K562 (cell line): Measurements from ENCODE around the gene GPHN. TPM values are rescaled to one million over a fixed set of nuclear protein-coding genes. Genes with fewer than 3 reads are reported as not detected.

ENCODE experiments used
- ATAC-seq: fragments of 200-7000 bp; cut with Tn5 transposase; 3 replicates; pipeline ENCODE4 v1.9.1; 2020; ENCODE audit warnings: moderate library complexity
- BruUV-seq: library from RNA; stranded (reverse); fragments of 400-500 nt; replicated peaks from 2 replicates; lab custom pipeline; 2021; lab: Mats Ljungman, UMichigan
- CTCF ChIA-PET: fragments of 300-600 bp; formaldehyde crosslinking; extraction: SDS; loops from one replicate; lab custom pipeline; 2021; ENCODE audit warnings: low intra/inter-chr PET ratio; lab: Yijun Ruan, JAX
- POLR2A ChIA-PET: fragments of 300-600, 350-650 bp; sonication (Branson Sonifier 250); formaldehyde crosslinking; extraction: SDS; loops from one replicate; lab custom pipeline; 2021; ENCODE audit warnings: antibody characterized with exemption, inconsistent platforms; lab: Yijun Ruan, JAX
- DNase-seq, 4 experiments: peaks; one replicate each; pipeline versions ENCODE4 v3.0.0 to v3.0.0-alpha.2; 2011 to 2018; ENCODE audit warnings: low spot score in 3 of 4, mixed read lengths in 3 of 4; ENCODE audit errors: extremely low read depth in 1 of 4
- FAIRE-seq: peaks from 2 replicates; lab custom pipeline; 2011; peaks lifted over from hg19 to GRCh38; lab: Jason Lieb, UNC
- H2AFZ ChIP-seq: 2 replicates; pipeline ENCODE4 v1.6.0; 2011; ENCODE audit warnings: low read depth, low read length, control low read depth, inconsistent platforms
- H3K27ac ChIP-seq: fragments of 200-600 bp; 3 replicates; pipeline ENCODE4 v1.8.0; 2011; ENCODE audit warnings: low read depth, mild to moderate bottlenecking, control low read depth, inconsistent platforms, low read length, moderate library complexity, mixed read lengths; ENCODE audit errors: extremely low read depth
- H3K27me3 ChIP-seq, 2 experiments: fragments of 300-600 bp in 1 of 2; 2 replicates in 1 of 2; 3 replicates in 1 of 2; pipeline versions ENCODE4 v1.6.0 to v1.8.0; 2011; ENCODE audit warnings: inconsistent platforms in 2 of 2, low read length in 2 of 2, mild to moderate bottlenecking in 1 of 2, mixed read lengths in 1 of 2, moderate library complexity in 1 of 2; ENCODE audit not compliant: control insufficient read depth in 2 of 2, insufficient read depth in 2 of 2
- H3K36me3 ChIP-seq: fragments of 300-600 bp; 3 replicates; pipeline ENCODE4 v1.8.0; 2011; ENCODE audit warnings: mild to moderate bottlenecking, low read length, inconsistent platforms; ENCODE audit not compliant: control insufficient read depth, insufficient read depth
- H3K4me1 ChIP-seq, 2 experiments: fragments of 200-600 bp in 1 of 2; replicated peaks in 1 of 2; 2 replicates in 1 of 2; 3 replicates in 1 of 2; pipeline versions ENCODE4 v1.5.1 to v1.8.0; 2011; ENCODE audit warnings: inconsistent platforms in 2 of 2, low read length in 2 of 2, mild to moderate bottlenecking in 1 of 2, mixed read lengths in 1 of 2, moderate library complexity in 1 of 2; ENCODE audit not compliant: control insufficient read depth in 2 of 2, insufficient read depth in 2 of 2
- H3K4me2 ChIP-seq: 2 replicates; pipeline ENCODE4 v1.6.1; 2011; ENCODE audit warnings: low read length, control low read depth, inconsistent platforms, mixed read lengths; ENCODE audit not compliant: insufficient read depth
- H3K4me3 ChIP-seq: fragments of 200-600 bp; sonication (generic), shearing (Covaris generic); 2 replicates; pipeline ENCODE4 v1.5.1; 2016; ENCODE audit warnings: control low read depth, inconsistent platforms
- H3K79me2 ChIP-seq: fragments of 200-600 bp; 3 replicates; pipeline ENCODE4 v1.8.0; 2011; ENCODE audit warnings: low read length, inconsistent platforms; ENCODE audit not compliant: control insufficient read depth, insufficient read depth
- H3K9ac ChIP-seq, 2 experiments: 2 replicates each; pipeline versions ENCODE4 v1.6.0 to v1.6.1; 2011; ENCODE audit warnings: low read depth in 2 of 2, low read length in 2 of 2, control low read depth in 1 of 2, inconsistent platforms in 1 of 2, mild to moderate bottlenecking in 1 of 2, mixed read lengths in 1 of 2; ENCODE audit not compliant: insufficient read depth in 1 of 2
- H3K9me1 ChIP-seq: one replicate; pipeline ENCODE4 v1.6.0; 2011; ENCODE audit warnings: inconsistent platforms, mild to moderate bottlenecking, low read length, moderate library complexity; ENCODE audit not compliant: control insufficient read depth, insufficient read depth
- H3K9me3 ChIP-seq: replicated peaks from 2 replicates; pipeline ENCODE4 v1.5.1; 2011; ENCODE audit warnings: low read depth, low read length, inconsistent platforms; ENCODE audit not compliant: control insufficient read depth, insufficient read depth
- H4K20me1 ChIP-seq: replicated peaks from 2 replicates; pipeline ENCODE4 v1.6.1; 2011; ENCODE audit warnings: low read length, inconsistent platforms, mixed read lengths; ENCODE audit not compliant: control insufficient read depth, insufficient read depth
- CGGBP1 ChIP-seq: fragments of 250-450 bp; sonication (Bioruptor Pico); IDR thresholded peaks from 2 replicates; pipeline ENCODE4 v1.9.0; 2021; ENCODE audit warnings: mild to moderate bottlenecking
- DIDO1 ChIP-seq: fragments of 450-650 bp; IDR thresholded peaks from 2 replicates; pipeline ENCODE4 v1.6.1; 2016; ENCODE audit warnings: low read depth, missing biosample characterization, missing genetic modification characterization
- E2F5 ChIP-seq: sonication (generic); formaldehyde crosslinking; IDR thresholded peaks from 2 replicates; pipeline ENCODE4 v1.8.0; 2022; ENCODE audit warnings: mild to moderate bottlenecking, missing genetic modification reagents
- EP400 ChIP-seq: fragments of 450-650 bp; IDR thresholded peaks from 2 replicates; pipeline ENCODE4 v1.6.1; 2017; ENCODE audit warnings: antibody characterized with exemption, mild to moderate bottlenecking, moderate library complexity
- FOSL1 ChIP-seq: fragments of 200-800 bp; sonication (Bioruptor generic); conservative IDR thresholded peaks from 2 replicates; pipeline ENCODE4 v1.6.1; 2016; ENCODE audit warnings: missing genetic modification characterization, missing compliant biosample characterization
- FOXJ2 ChIP-seq: fragments of 200-800 bp; sonication (Bioruptor generic); IDR thresholded peaks from 2 replicates; pipeline ENCODE4 v1.6.1; 2016; ENCODE audit warnings: missing genetic modification characterization, missing compliant biosample characterization
- RBM22 ChIP-seq: fragments of 200-400 bp; formaldehyde crosslinking; IDR thresholded peaks from 2 replicates; pipeline ENCODE4 v1.6.1; 2018; ENCODE audit warnings: low read length, low read depth; ENCODE audit not compliant: poor library complexity, severe bottlenecking
- RFX7 ChIP-seq: fragments of 250-450 bp; sonication (Bioruptor Pico); IDR thresholded peaks from 2 replicates; pipeline ENCODE4 v1.5.1; 2021; ENCODE audit warnings: mild to moderate bottlenecking
- SOX6 ChIP-seq: fragments of 450-650 bp; IDR thresholded peaks from 2 replicates; pipeline ENCODE4 v1.6.1; 2014; ENCODE audit warnings: mild to moderate bottlenecking
- ZNF444 ChIP-seq: fragments of 250-450 bp; sonication (Bioruptor Pico); IDR thresholded peaks from 2 replicates; pipeline ENCODE4 v1.4.0; 2020; ENCODE audit warnings: mild to moderate bottlenecking, moderate library complexity
- ZNF57 ChIP-seq: fragments of 450-650 bp; formaldehyde crosslinking; IDR thresholded peaks from 2 replicates; pipeline ENCODE4 v1.4.0; 2020; ENCODE audit warnings: mild to moderate bottlenecking, moderate library complexity
- in situ Hi-C: fragments of 300-500 bp; cut with MboI; formaldehyde crosslinking; loops from 4 replicates; pipeline ENCODE4 v1.15.0; 2018; ENCODE audit warnings: inconsistent platforms, mixed read lengths
- intact Hi-C: fragments of 100-400 bp; cut with micrococcal nuclease; formaldehyde crosslinking; loops from 2 replicates; pipeline ENCODE4 v1.14.2; 2022
- polyA plus RNA-seq, 8 experiments: library from polyadenylated mRNA; depleted of rRNA in 4 of 8; stranded (reverse) in 5 of 8; unstranded in 3 of 8; fragments of >200 nt; fragmentation: Nextera tagmentation in 2 of 8; fragmentation: Illumina TruSeq in 1 of 8; extraction: Ambion mirVana in 2 of 8; extraction: Trizol in 1 of 8; gene quantifications; 2 replicates each; pipeline versions ENCODE4 v1.2.1 to v1.2.3, GENCODE V29; 2011 to 2014; ENCODE audit warnings: inconsistent platforms in 1 of 8, missing spikeins in 1 of 8
- total RNA-seq, 7 experiments: library from RNA; depleted of rRNA in 6 of 7; stranded (reverse); fragments of >200 nt in 6 of 7; fragmentation: Illumina TruSeq in 2 of 7; extraction: Trizol in 2 of 7; gene quantifications; 2 replicates each; pipeline versions ENCODE4 v1.2.1 to v1.2.3, GENCODE V29; 2011 to 2021; ENCODE audit warnings: low replicate concordance in 1 of 7

The GPHN gene
- total and polyA plus RNA-seq, 9 of the 15 experiments (the other 6 are each of a cell fraction or from before 2014, with no cell fraction given): 5.9 to 16.0 (median 11.4) TPM

GRCh38 chr14:66735853-66736252, 227.9 kb downstream of the GPHN start:
- intact Hi-C loops: no loop called here
- no peaks in the 10 kb centered on the region for H3K36me3 ChIP-seq
- no peaks in the 10 kb centered on the region for H3K4me1 ChIP-seq
- H3K27me3 ChIP-seq: no peaks in the 10 kb centered on the region
- no peak for DNase-seq
- H4K20me1 ChIP-seq: no peaks in the 10 kb centered on the region
- BruUV-seq: no TSS peak
- no peaks in the 10 kb centered on the region; the same call in 1 of the 2 replicates for H3K9me3 ChIP-seq
- FAIRE-seq: no peak
- ChIA-PET CTCF (no interaction called here), POLR2A (no interaction called here)
- H3K79me2 ChIP-seq: no peaks in the 10 kb centered on the region
- no peak overlapping the region for H3K4me2 ChIP-seq
- no peak overlapping the region for H3K9ac ChIP-seq
- in situ Hi-C loops: no loop called here
- ATAC-seq: no peak
- H3K9me1 ChIP-seq: no peaks in the 10 kb centered on the region
- no peak overlapping the region for H3K27ac ChIP-seq
- TF ChIP-seq FOXJ2 (no peak), RBM22 (no peak), CGGBP1 (CRISPR knock-in tag) (no peak), EP400 (no peak), RFX7 (CRISPR knock-in tag) (no peak), FOSL1 (no peak), ZNF57 (CRISPR knock-in tag) (no peak)
- TF ChIP-seq, all 486 proteins: peak for 0
- Histone ChIP-seq H3K4me3 (no peak overlapping the region), H2AFZ (no peak overlapping the region)

GRCh38 chr14:66739826-66740225, 231.9 kb downstream of the GPHN start:
- Histone ChIP-seq H3K4me3 (no peak overlapping the region), H3K4me1 (no peaks in the 10 kb centered on the region), H3K9me1 (no peaks in the 10 kb centered on the region), H3K79me2 (no peaks in the 10 kb centered on the region), H2AFZ (no peak overlapping the region), H4K20me1 (no peaks in the 10 kb centered on the region), H3K27ac (no peak overlapping the region), H3K9me3 (no peaks in the 10 kb centered on the region), H3K27me3 (no peaks in the 10 kb centered on the region), H3K9ac (no peak overlapping the region), H3K36me3 (no peaks in the 10 kb centered on the region), H3K4me2 (no peak overlapping the region)
- no peak for FAIRE-seq
- ATAC-seq: no peak
- ChIA-PET POLR2A (no interaction called here), CTCF (no interaction called here)
- in situ Hi-C loops: no loop called here
- no TSS peak for BruUV-seq
- TF ChIP-seq E2F5: no peak
- TF ChIP-seq SOX6: no peak
- TF ChIP-seq ZNF444: no peak
- TF ChIP-seq DIDO1 (tag): no peak
- intact Hi-C loops: no loop called here
- no peak for DNase-seq
